HCT116 (cell line): ENCODE results near the gene HSPA1A. TPM values are rescaled to one million over a fixed set of nuclear protein-coding genes. Genes with fewer than 3 reads are reported as not detected.

Source experiments
- ATAC-seq: fragments of 200-7000 bp; cut with Tn5 transposase; 2 replicates; pipeline ENCODE4 v1.9.1; 2020; ENCODE audit warnings: mild to moderate bottlenecking, moderate library complexity
- BruUV-seq: library from RNA; stranded (reverse); fragments of 400-500 nt; replicated peaks from 2 replicates; lab custom pipeline; 2021; lab: Mats Ljungman, UMichigan
- CTCF ChIA-PET: fragments of 300-600 bp; sonication (Branson Sonifier 250); formaldehyde crosslinking; loops from one replicate; lab custom pipeline; 2021; ENCODE audit warnings: antibody characterized with exemption; lab: Charles Lee
- POLR2A ChIA-PET: fragments of 300-600, 350-600 bp; sonication (Branson Sonifier 250); formaldehyde crosslinking; loops from one replicate; lab custom pipeline; 2021; ENCODE audit warnings: antibody characterized with exemption; lab: Charles Lee
- RAD21 ChIA-PET, 2 experiments: fragments of 300-600 bp; sonication (Branson Sonifier 250); formaldehyde crosslinking; loops; one replicate each; lab custom pipeline; 2023; ENCODE audit warnings: low total read pairs in 2 of 2; ENCODE audit not compliant: uncharacterized antibody in 2 of 2, unreplicated experiment in 2 of 2, low non-redundant PET in 1 of 2; lab: Charles Lee
- DNase-seq: peaks from one replicate; pipeline ENCODE4 v3.0.0-alpha.2; 2010; ENCODE audit warnings: low read depth, low spot score
- H2AFZ ChIP-seq: fragments of 200-600 bp; shearing (Covaris generic), sonication (generic); 2 replicates; pipeline ENCODE4 v1.6.1; 2017; ENCODE audit warnings: low read depth, mixed run types, mixed read lengths, antibody characterized with exemption, low read length; ENCODE audit not compliant: poor library complexity, severe bottlenecking
- H3K27ac ChIP-seq: 2 replicates; pipeline ENCODE4 v1.5.1; 2012; ENCODE audit warnings: low read depth, low read length
- H3K27me3 ChIP-seq: fragments of 200-600 bp; sonication (generic); 2 replicates; pipeline ENCODE4 v1.6.1; 2016; ENCODE audit warnings: mixed run types, low read length, mixed read lengths; ENCODE audit not compliant: insufficient read depth
- H3K36me3 ChIP-seq, 2 experiments: fragments of 200-500 bp in 1 of 2; fragments of 200-600 bp in 1 of 2; sonication (Bioruptor generic) in 1 of 2; sonication (generic) in 1 of 2; 2 replicates each; pipeline versions ENCODE4 v1.5.1 to v1.6.1; 2014 to 2016; ENCODE audit warnings: low read length in 2 of 2, inconsistent platforms in 1 of 2, mixed read lengths in 1 of 2, mixed run types in 1 of 2; ENCODE audit not compliant: insufficient read depth in 2 of 2, control insufficient read depth in 1 of 2
- H3K4me1 ChIP-seq, 2 experiments: fragments of 200-600 bp in 1 of 2; sonication (generic) in 1 of 2; 2 replicates each; pipeline versions ENCODE4 v1.5.1 to v1.6.1; 2012 to 2017; ENCODE audit warnings: low read length in 2 of 2, inconsistent platforms in 1 of 2, mild to moderate bottlenecking in 1 of 2, mixed read lengths in 1 of 2, mixed run types in 1 of 2, moderate library complexity in 1 of 2; ENCODE audit not compliant: insufficient read depth in 2 of 2, control insufficient read depth in 1 of 2
- H3K4me2 ChIP-seq: fragments of 200-600 bp; sonication (generic); 2 replicates; pipeline ENCODE4 v1.6.1; 2017; ENCODE audit warnings: mixed run types, low read length, mixed read lengths
- H3K4me3 ChIP-seq, 2 experiments: fragments of 200-600 bp in 1 of 2; sonication (generic) in 1 of 2; replicated peaks in 1 of 2; 2 replicates each; pipeline ENCODE4 v1.5.1; 2011 to 2016; ENCODE audit warnings: low read length in 2 of 2, control low read depth in 1 of 2, low read depth in 1 of 2, mild to moderate bottlenecking in 1 of 2, mixed read lengths in 1 of 2, mixed run types in 1 of 2
- H3K79me2 ChIP-seq: fragments of 200-600 bp; sonication (generic); 2 replicates; pipeline ENCODE4 v1.6.1; 2017; ENCODE audit warnings: mild to moderate bottlenecking, mixed run types, low read length, moderate library complexity, mixed read lengths; ENCODE audit not compliant: insufficient read depth
- H3K9ac ChIP-seq: fragments of 200-600 bp; sonication (generic); 2 replicates; pipeline ENCODE4 v1.6.1; 2016; ENCODE audit warnings: low read length, mixed read lengths
- H3K9me2 ChIP-seq: fragments of 200-600 bp; sonication (generic), shearing (Covaris generic); 2 replicates; pipeline ENCODE4 v1.6.1; 2017; ENCODE audit warnings: mixed run types, mild to moderate bottlenecking, moderate library complexity; ENCODE audit not compliant: insufficient read depth
- H3K9me3 ChIP-seq, 2 experiments: fragments of 200-500 bp in 1 of 2; fragments of 200-600 bp in 1 of 2; sonication (Bioruptor generic) in 1 of 2; sonication (generic) in 1 of 2; 2 replicates each; pipeline ENCODE4 v1.6.1; 2014 to 2017; ENCODE audit warnings: low read length in 2 of 2, mixed read lengths in 2 of 2, inconsistent platforms in 1 of 2, low read depth in 1 of 2, mild to moderate bottlenecking in 1 of 2, mixed run types in 1 of 2, moderate library complexity in 1 of 2; ENCODE audit not compliant: control insufficient read depth in 1 of 2, insufficient read depth in 1 of 2
- H4K20me1 ChIP-seq: fragments of 200-600 bp; sonication (generic), shearing (Covaris generic); 2 replicates; pipeline ENCODE4 v1.6.1; 2017; ENCODE audit warnings: mixed run types, mild to moderate bottlenecking, moderate library complexity; ENCODE audit not compliant: insufficient read depth
- ATF3 ChIP-seq: IDR thresholded peaks from 2 replicates; pipeline ENCODE4 v1.6.1; 2012
- CBX3 ChIP-seq: IDR thresholded peaks from 2 replicates; pipeline ENCODE4 v1.6.1; 2012; ENCODE audit warnings: low read depth
- CEBPB ChIP-seq: IDR thresholded peaks from 2 replicates; pipeline ENCODE4 v1.6.1; 2012; ENCODE audit warnings: low read depth
- EGR1 ChIP-seq: IDR thresholded peaks from 2 replicates; pipeline ENCODE4 v1.6.1; 2012; ENCODE audit warnings: low read depth
- ELF1 ChIP-seq: IDR thresholded peaks from 2 replicates; pipeline ENCODE4 v1.6.1; 2012; ENCODE audit warnings: low read depth, borderline replicate concordance
- JUND ChIP-seq: IDR thresholded peaks from 2 replicates; pipeline ENCODE4 v1.6.1; 2012
- MAX ChIP-seq: IDR thresholded peaks from 2 replicates; pipeline ENCODE4 v1.6.1; 2012
- POLR2A ChIP-seq: IDR thresholded peaks from 2 replicates; pipeline ENCODE4 v1.7.0; 2011; ENCODE audit warnings: borderline replicate concordance; ENCODE audit not compliant: insufficient read depth, insufficient read length; ENCODE audit errors: extremely low read depth
- POLR2AphosphoS5 ChIP-seq: IDR thresholded peaks from 2 replicates; pipeline ENCODE4 v1.6.1; 2011; ENCODE audit warnings: mild to moderate bottlenecking, low read depth, low read length, moderate library complexity
- RAD21 ChIP-seq: IDR thresholded peaks from 2 replicates; pipeline ENCODE4 v1.6.1; 2012; ENCODE audit warnings: low read depth, mild to moderate bottlenecking
- SIN3A ChIP-seq: IDR thresholded peaks from 2 replicates; pipeline ENCODE4 v1.6.1; 2012; ENCODE audit warnings: low read depth
- YY1 ChIP-seq: IDR thresholded peaks from 2 replicates; pipeline ENCODE4 v1.6.1; 2011; ENCODE audit warnings: low read length, low read depth, moderate library complexity, mild to moderate bottlenecking; ENCODE audit not compliant: insufficient replicate concordance; ENCODE audit errors: extremely low read depth
- ZFX ChIP-seq: fragments of 450-650 bp; IDR thresholded peaks from 2 replicates; pipeline ENCODE4 v1.6.1; 2017
- intact Hi-C: fragments of 100-400 bp; cut with micrococcal nuclease; formaldehyde crosslinking; loops from 2 replicates; pipeline ENCODE4 v1.10.0; 2022
- total RNA-seq: library from RNA; stranded (reverse); gene quantifications from one replicate; pipeline ENCODE4 v1.2.1, GENCODE V29; 2021; ENCODE audit not compliant: unreplicated experiment

HSPA1A gene
- total RNA-seq, 1 experiment from 2014 or later: 5.0 TPM

GRCh38 chr6:31831350-31832215, 16.2 kb downstream of the HSPA1A start:
- H3K27ac ChIP-seq: peak overlapping the region; percentile 46
- no peaks in the 10 kb centered on the region for H3K27me3 ChIP-seq
- ChIA-PET CTCF (interaction anchor here (1.2 to 2.6 kb wide), 3 partner anchors 59 to 67 kb away, joined by 3 to 12 read pairs (median 3); no protein-coding TSS in a partner anchor), RAD21 (interaction anchor here in 1 of 2 experiments (0.8 kb wide), 1 partner anchor 25 kb away, joined by 3 read pairs; the partner anchor contains the start of gene LSM2), POLR2A (interaction anchor here (0.9 to 2.4 kb wide), 3 partner anchors 25 to 285 kb away, joined by 4 to 9 read pairs (median 8); partner anchors contain the start of genes ATP6V1G2, LSM2, NFKBIL1 and VARS1)
- peaks cover 5% of the 10 kb centered on the region; the same call in 1 of the 2 replicates for H4K20me1 ChIP-seq
- H3K9ac ChIP-seq: 0 out of 2 replicates have a peak overlapping the region, but pooled peaks have one; percentile 7
- no peak for DNase-seq
- ATAC-seq: no peak
- TF ChIP-seq EGR1 (no peak), SIN3A (no peak), POLR2AphosphoS5 (0 out of 2 replicates have a peak, but pooled peaks have one; percentile 32)
- H3K4me1 ChIP-seq: peaks cover 16 to 52% of the 10 kb centered on the region in 2 experiments
- H2AFZ ChIP-seq: no peak overlapping the region
- H3K4me2 ChIP-seq: peak overlapping the region; percentile 77; the same call in 1 of the 2 replicates
- intact Hi-C loops: loop anchor here (5.0 to 10.0 kb wide), 2 partner anchors 94 to 287 kb away; partner anchors contain the start of genes ATP6V1G2, CLIC1, DDX39B and NFKBIL1
- peaks cover 49% of the 10 kb centered on the region for H3K79me2 ChIP-seq
- H3K9me2 ChIP-seq: no peaks in the 10 kb centered on the region
- no peak overlapping the region for H3K4me3 ChIP-seq
- H3K36me3 ChIP-seq: peaks cover 0 to 12% of the 10 kb centered on the region in 2 experiments; a peak in 3 of 4 replicates
- no TSS peak for BruUV-seq
- H3K9me3 ChIP-seq: no peaks in the 10 kb centered on the region

GRCh38 chr6:31834367-31835250, 19.3 kb downstream of the HSPA1A start:
- BruUV-seq: no TSS peak
- RAD21 ChIA-PET: no interaction called here
- H3K4me2 ChIP-seq: peak overlapping the region; percentile 94
- TF ChIP-seq CBX3 (no peak), RAD21 (no peak), ZFX (0 out of 2 replicates have a peak, but pooled peaks have one; percentile 27), YY1 (peak; percentile 94), POLR2AphosphoS5 (peak; percentile 99), POLR2A (peak; percentile 97), MAX (no peak), EGR1 (no peak), ATF3 (no peak), ELF1 (no peak), CEBPB (no peak), JUND (no peak)
- intact Hi-C loops: loop anchor here (1.0 to 10.0 kb wide), 4 partner anchors 28 to 290 kb away; partner anchors contain the start of genes ATP6V1G2, CLIC1, DDX39B and NEU1
- ATAC-seq (peak; percentile 83), DNase-seq (peak; percentile 77)
- no peaks in the 10 kb centered on the region for H3K27me3 ChIP-seq
- H3K9ac ChIP-seq: peak overlapping the region; percentile 100
- peaks cover 22 to 42% of the 10 kb centered on the region in 2 experiments; a peak in 3 of 4 replicates for H3K36me3 ChIP-seq
- no peaks in the 10 kb centered on the region for H3K9me3 ChIP-seq
- peak overlapping the region; percentile 98 to 99 for H3K4me3 ChIP-seq
- no peaks in the 10 kb centered on the region for H3K9me2 ChIP-seq
- H3K4me1 ChIP-seq: peaks cover 25 to 64% of the 10 kb centered on the region in 2 experiments
- H3K79me2 ChIP-seq: peaks cover 73% of the 10 kb centered on the region
- H2AFZ ChIP-seq: no peak overlapping the region
- CTCF ChIA-PET: no interaction called here
- peak overlapping the region; percentile 93 for H3K27ac ChIP-seq
- H4K20me1 ChIP-seq: peaks cover 28% of the 10 kb centered on the region
- POLR2A ChIA-PET: interaction anchor here (0.7 to 2.1 kb wide), 8 partner anchors 28 to 170 kb away, joined by 3 to 6 read pairs (median 4); partner anchors contain the start of genes ABHD16A, GPANK1, LSM2 and NEU1
